ENCODE data around the gene SBNO2.

The SBNO2 gene

DNA sequence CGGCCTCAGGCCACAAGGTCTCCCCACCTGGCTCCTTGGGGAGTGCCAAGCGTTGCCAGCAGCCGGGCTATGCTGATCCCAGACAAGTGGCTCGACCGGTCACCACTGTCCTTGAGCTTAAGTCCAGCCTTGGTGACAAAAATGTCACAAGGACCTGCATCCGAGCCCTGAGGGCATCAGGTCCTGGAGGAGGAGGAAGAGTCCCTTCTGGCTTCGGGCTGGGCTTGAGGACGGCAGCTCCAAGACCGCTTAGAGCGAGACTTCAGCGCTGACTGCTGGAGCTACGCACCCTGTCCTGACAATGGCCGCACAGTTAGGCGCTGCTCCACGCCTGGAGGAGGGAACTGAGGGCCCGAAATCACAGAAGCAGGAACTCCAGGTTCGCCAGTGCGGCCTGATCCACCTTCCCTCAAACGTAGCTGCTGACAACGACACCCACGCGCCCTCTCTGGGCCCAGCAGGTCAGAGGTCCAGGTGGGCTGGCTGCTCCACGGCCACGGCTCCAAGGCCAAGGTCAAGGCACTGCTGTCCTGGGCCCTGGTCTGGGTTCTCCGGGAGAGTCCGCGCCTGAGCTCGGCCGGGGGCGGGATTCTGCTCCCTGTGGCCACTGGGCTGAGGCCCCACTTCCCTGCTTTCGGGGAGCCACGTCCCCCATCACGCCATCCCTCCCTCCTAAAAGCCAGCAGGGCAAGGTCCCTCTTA, 7.0 kb downstream of the SBNO2 start:
- TF ChIP-seq CTCF (IDR thresholded peaks at IDR 0.05; ENCODE audit: insufficient read depth, low read depth, low read length, missing control alignments), result no peak
- no peak overlapping the region for H3K4me3 ChIP-seq (ENCODE audit: low read length)
- DNase-seq (ENCODE audit: low read depth), result no peak

DNA sequence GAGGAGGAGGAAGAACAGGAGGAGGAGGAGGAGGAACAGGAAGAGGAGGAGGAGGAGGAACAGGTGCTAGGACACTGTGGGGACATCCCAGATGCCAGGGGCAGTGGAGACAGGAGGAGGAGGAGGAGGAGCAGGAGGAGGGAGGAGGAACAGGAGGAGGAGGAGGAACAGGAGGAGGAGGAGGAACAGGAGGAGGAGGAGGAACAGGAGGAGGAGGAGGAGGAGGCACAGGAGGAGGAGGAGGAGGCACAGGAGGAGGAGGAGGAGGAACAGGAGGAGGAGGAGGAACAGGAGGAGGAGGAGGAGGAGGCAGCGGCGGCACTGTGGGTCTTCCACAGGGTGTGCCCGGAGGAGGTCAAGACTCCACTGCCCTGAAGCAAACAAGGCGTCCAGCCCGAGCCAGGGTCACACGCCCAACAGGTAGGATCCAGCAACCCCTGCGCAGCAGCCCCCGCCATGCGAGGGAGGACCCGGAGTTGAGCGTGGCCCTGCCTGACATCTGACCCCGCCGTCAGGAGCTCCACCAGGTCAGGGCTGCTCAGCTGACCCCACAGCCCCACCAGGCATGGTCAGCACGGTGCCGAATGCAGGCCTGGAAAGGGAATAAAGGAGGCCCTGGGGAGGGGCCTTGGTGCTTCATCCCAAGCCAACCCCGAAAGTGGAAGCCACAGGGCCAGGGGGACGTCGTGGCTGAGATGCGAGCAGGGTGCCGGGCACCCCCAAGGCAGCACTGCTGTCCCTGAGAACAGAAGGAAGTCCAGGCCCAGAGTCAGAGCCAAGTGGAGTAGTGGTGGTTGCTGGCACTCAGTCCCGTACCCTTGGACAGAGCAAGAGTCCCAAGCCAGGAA, 9.2 kb downstream of the SBNO2 start:
- no peak overlapping the region for H3K4me3 ChIP-seq (ENCODE audit: low read length)
- no peak for DNase-seq (ENCODE audit: low read depth)
- no peak for TF ChIP-seq CTCF (IDR thresholded peaks at IDR 0.05; ENCODE audit: insufficient read depth, low read depth, low read length, missing control alignments)

GRCh38 chr19:1163934-1164683, 10.0 kb downstream of the SBNO2 start:
- no peak overlapping the region for H3K4me3 ChIP-seq (ENCODE audit: low read length)
- no peak for DNase-seq (ENCODE audit: low read depth)
- no peak for TF ChIP-seq CTCF (IDR thresholded peaks at IDR 0.05; ENCODE audit: insufficient read depth, low read depth, low read length, missing control alignments)

- no peak for TF ChIP-seq CTCF (IDR thresholded peaks at IDR 0.05; ENCODE audit: insufficient read depth, low read depth, low read length, missing control alignments)
- no peak for DNase-seq (ENCODE audit: low read depth)
- H3K4me3 ChIP-seq (ENCODE audit: low read length), result no peak overlapping the region
Measured at GRCh38 chr19:1163283-1163933, 10.7 kb downstream of the SBNO2 start.

GRCh38 chr19:1162404-1163282, 11.4 kb downstream of the SBNO2 start:
- no peak for TF ChIP-seq CTCF (IDR thresholded peaks at IDR 0.05; ENCODE audit: insufficient read depth, low read depth, low read length, missing control alignments)
- no peak overlapping the region for H3K4me3 ChIP-seq (ENCODE audit: low read length)

GRCh38 chr19:1161716-1162115, 12.4 kb downstream of the SBNO2 start:
- TF ChIP-seq CTCF (IDR thresholded peaks at IDR 0.05; ENCODE audit: insufficient read depth, low read depth, low read length, missing control alignments), result no peak
- DNase-seq (ENCODE audit: low read depth), result peak; percentile 90

More at GRCh38 chr19:1162404-1163282, 11.4 kb downstream of the SBNO2 start:
- no peak for DNase-seq (ENCODE audit: low read depth)

More at GRCh38 chr19:1161716-1162115, 12.4 kb downstream of the SBNO2 start:
- no peak overlapping the region for H3K4me3 ChIP-seq (ENCODE audit: low read length)
